ENCODE data around the gene TAS2R4.
A peak's percentile ranks its signal among the peaks of the same experiment; 100 is the strongest.

GRCh38 chr7:141752634-141753033 is 23.8 kb upstream of the TAS2R4 start:
- TF ChIP-seq CTCF (IDR thresholded peaks at IDR 0.05), result peak; percentile 66
- no peak for TF ChIP-seq REST (IDR thresholded peaks at IDR 0.05; ENCODE audit: insufficient read depth in 1 of 2, low read depth in 2 of 2, low read length in 1 of 2)
- no peak for TF ChIP-seq TCF7L2 (IDR thresholded peaks at IDR 0.05; ENCODE audit: low read depth, low read length)
- TF ChIP-seq POLR2AphosphoS5 (IDR thresholded peaks at IDR 0.05; ENCODE audit: low read depth, low read length), result no peak
- no peak for TF ChIP-seq SIN3A (IDR thresholded peaks at IDR 0.05; ENCODE audit: borderline replicate concordance, insufficient read depth, low read depth, low read length)

Measured in Panc1 (cell line).